ENCODE data around the gene CEP70. TPM values are rescaled to one million over a fixed set of nuclear protein-coding genes. Genes with fewer than 3 reads are reported as not detected.

The CEP70 gene
- total RNA-seq, 1 experiment from 2014 or later: 32.6 TPM

GRCh38 chr3:138625707-138626365 lies 31.8 kb upstream of the CEP70 start:
- Histone ChIP-seq H3K79me2 (ENCODE audit: insufficient read depth, low read length) (no peaks in the 10 kb centered on the region), H3K56ac (ENCODE audit: insufficient read length, low read depth, low read length) (no peak overlapping the region), H2BK15ac (ENCODE audit: low read depth, low read length) (no peak overlapping the region), H3K27ac (ENCODE audit: insufficient read length, low read depth, low read length) (no peak overlapping the region), H2BK5ac (ENCODE audit: insufficient read length, low read length) (no peak overlapping the region), H3K79me1 (ENCODE audit: insufficient read depth, low read depth, low read length, poor library complexity, severe bottlenecking) (no peaks in the 10 kb centered on the region), H3K9me3 (ENCODE audit: control insufficient read depth, low read depth, low read length) (no peaks in the 10 kb centered on the region), H3K14ac (ENCODE audit: insufficient read depth, low read length) (no peak overlapping the region), H3K18ac (ENCODE audit: insufficient read length, low read depth, low read length) (no peak overlapping the region), H2AFZ (ENCODE audit: low read length) (no peak overlapping the region), H3K23me2 (ENCODE audit: insufficient read length, low read depth, low read length, poor library complexity, severe bottlenecking) (no peaks in the 10 kb centered on the region), H4K5ac (ENCODE audit: insufficient read length, low read depth, low read length) (no peak overlapping the region), H2BK120ac (ENCODE audit: low read depth, low read length, poor library complexity, severe bottlenecking) (no peak overlapping the region), H2BK12ac (ENCODE audit: insufficient read length, low read depth, low read length) (no peak overlapping the region), H2AK5ac (ENCODE audit: insufficient read length, low read length) (no peak overlapping the region), H3K9ac (ENCODE audit: extremely low read depth, insufficient read length, low read length) (no peak overlapping the region), H2BK20ac (ENCODE audit: low read depth, low read length, poor library complexity, severe bottlenecking) (no peak overlapping the region), H3K4me2 (ENCODE audit: insufficient read depth, insufficient read length, low read length) (no peak overlapping the region), H3K23ac (ENCODE audit: insufficient read length, low read depth, low read length) (no peak overlapping the region), H3T11ph (ENCODE audit: low read length) (no peak overlapping the region), H4K91ac (ENCODE audit: insufficient read length, low read depth, low read length) (no peak overlapping the region), H3K4me1 (ENCODE audit: insufficient read depth, low read length) (no peaks in the 10 kb centered on the region), H4K8ac (replicated peaks; ENCODE audit: insufficient read length, low read depth, low read length) (no peak overlapping the region), H3K27me3 (ENCODE audit: insufficient read depth, low read length) (no peaks in the 10 kb centered on the region), H3K4ac (ENCODE audit: low read depth, low read length) (no peak overlapping the region), H4K20me1 (ENCODE audit: control insufficient read depth, insufficient read depth, insufficient read length) (no peaks in the 10 kb centered on the region)
- Mint-ChIP-seq H3K27me3 (ENCODE audit: low read depth) (no peaks in the 10 kb centered on the region), H3K4me3 (no peak overlapping the region), H3K27ac (no peak overlapping the region), H3K4me1 (no peaks in the 10 kb centered on the region), H3K36me3 (ENCODE audit: insufficient read depth in 1 of 3, low read depth in 3 of 3) (no peaks in the 10 kb centered on the region), H3K9me3 (no peaks in the 10 kb centered on the region)
- no peak for TF ChIP-seq CTCF (conservative IDR thresholded peaks at IDR 0.05)
- no peak for DNase-seq
- WGBS (ENCODE audit: extremely low coverage, insufficient read length, low lambda C conversion rate): no CpG with 5 or more reads among the region's 3 CpGs

Measured in H9 (cell line).